Hepatocyte (in vitro differentiated cells): Measurements from ENCODE around the gene PIEZO1.

Source experiments
- EZH2 ChIP-seq: fragments of 200-600 bp; sonication (generic); IDR thresholded peaks from 2 replicates; pipeline ENCODE4 v1.6.1; 2016; ENCODE audit warnings: antibody characterized with exemption, mild to moderate bottlenecking, borderline replicate concordance
- EZH2phosphoT487 ChIP-seq: fragments of 200-600 bp; sonication (generic); IDR thresholded peaks from one replicate; pipeline ENCODE4 v1.6.1; 2018; ENCODE audit warnings: antibody characterized with exemption, mild to moderate bottlenecking, low read depth, moderate library complexity; ENCODE audit not compliant: unreplicated experiment, severe bottlenecking
- TF ChIP-seq, protein P1 (sequence below): fragments of 200-600 bp; sonication (generic); IDR thresholded peaks from 2 replicates; pipeline ENCODE4 v1.5.1; 2016; ENCODE audit warnings: antibody characterized with exemption, mild to moderate bottlenecking; ENCODE audit not compliant: poor library complexity

DNA sequence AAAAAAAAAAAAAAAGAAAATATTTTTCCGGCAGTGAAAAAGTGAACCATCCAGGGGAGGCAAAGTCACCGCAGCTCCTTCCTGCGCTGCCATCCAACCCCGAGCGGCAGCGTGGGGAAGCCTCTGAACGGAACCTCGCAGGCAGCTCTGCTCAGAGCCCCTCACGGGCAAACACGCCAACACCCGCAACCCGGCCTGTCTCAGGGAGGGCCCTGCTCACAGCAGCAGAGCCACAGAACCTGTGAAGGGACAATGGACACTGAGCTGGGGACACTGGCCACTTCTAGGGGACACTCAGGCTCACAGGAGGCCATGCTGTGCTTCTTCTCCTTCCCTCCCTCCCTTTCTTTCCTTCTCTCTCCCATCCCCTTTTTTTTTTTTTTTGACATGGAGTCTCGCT is 48.1 kb upstream of the PIEZO1 start:
- TF ChIP-seq, protein P1, sequence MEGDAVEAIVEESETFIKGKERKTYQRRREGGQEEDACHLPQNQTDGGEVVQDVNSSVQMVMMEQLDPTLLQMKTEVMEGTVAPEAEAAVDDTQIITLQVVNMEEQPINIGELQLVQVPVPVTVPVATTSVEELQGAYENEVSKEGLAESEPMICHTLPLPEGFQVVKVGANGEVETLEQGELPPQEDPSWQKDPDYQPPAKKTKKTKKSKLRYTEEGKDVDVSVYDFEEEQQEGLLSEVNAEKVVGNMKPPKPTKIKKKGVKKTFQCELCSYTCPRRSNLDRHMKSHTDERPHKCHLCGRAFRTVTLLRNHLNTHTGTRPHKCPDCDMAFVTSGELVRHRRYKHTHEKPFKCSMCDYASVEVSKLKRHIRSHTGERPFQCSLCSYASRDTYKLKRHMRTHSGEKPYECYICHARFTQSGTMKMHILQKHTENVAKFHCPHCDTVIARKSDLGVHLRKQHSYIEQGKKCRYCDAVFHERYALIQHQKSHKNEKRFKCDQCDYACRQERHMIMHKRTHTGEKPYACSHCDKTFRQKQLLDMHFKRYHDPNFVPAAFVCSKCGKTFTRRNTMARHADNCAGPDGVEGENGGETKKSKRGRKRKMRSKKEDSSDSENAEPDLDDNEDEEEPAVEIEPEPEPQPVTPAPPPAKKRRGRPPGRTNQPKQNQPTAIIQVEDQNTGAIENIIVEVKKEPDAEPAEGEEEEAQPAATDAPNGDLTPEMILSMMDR, result no peak
- TF ChIP-seq EZH2 (no peak), EZH2phosphoT487 (no peak)
